Spinal cord (tissue), 10 donors: ENCODE data around the gene LRRC36. TPM values are rescaled to one million over a fixed set of nuclear protein-coding genes. Genes with fewer than 3 reads are reported as not detected.

Source experiments
- DNase-seq, 6 donors: peaks; one replicate each; pipeline versions ENCODE4 v3.0.0 to v3.0.0-alpha.2; 2013 to 2015; ENCODE audit warnings: low spot score in 6 of 6, low read depth in 4 of 6
- H3K27ac ChIP-seq: one replicate; pipeline ENCODE4 v1.5.1; 2013; ENCODE audit warnings: low read depth, low read length, control low read depth
- H3K27me3 ChIP-seq: one replicate; pipeline ENCODE4 v1.6.1; 2013; ENCODE audit warnings: low read length; ENCODE audit not compliant: control insufficient read depth, insufficient read depth
- H3K36me3 ChIP-seq: one replicate; pipeline ENCODE4 v1.6.1; 2013; ENCODE audit warnings: low read length; ENCODE audit not compliant: control insufficient read depth, insufficient read depth
- H3K4me1 ChIP-seq: one replicate; pipeline ENCODE4 v1.6.1; 2013; ENCODE audit warnings: low read length; ENCODE audit not compliant: control insufficient read depth, insufficient read depth
- H3K4me3 ChIP-seq: one replicate; pipeline ENCODE4 v1.5.1; 2013; ENCODE audit warnings: low read depth, low read length, control low read depth
- H3K9me3 ChIP-seq: one replicate; pipeline ENCODE4 v1.6.1; 2013; ENCODE audit warnings: low read length; ENCODE audit not compliant: control insufficient read depth, insufficient read depth
- WGBS: methylation state at CpG from one replicate; pipeline ENCODE4 v1.1.5; 2013; ENCODE audit warnings: missing lambda C conversion rate; ENCODE audit not compliant: insufficient coverage; 5-methylcytosine and 5-hydroxymethylcytosine counted together
- polyA plus RNA-seq, 2 donors: library from polyadenylated mRNA; unstranded; fragments of 120-200 nt; gene quantifications; one replicate each; pipeline ENCODE4 v1.2.1, GENCODE V29; 2013; ENCODE audit not compliant: insufficient read length in 2 of 2
- total RNA-seq, 2 donors: library from RNA; depleted of rRNA in 1 of 2; stranded (reverse); fragments of 120-200 nt in 1 of 2; fragments of >200 nt in 1 of 2; gene quantifications; one replicate each; pipeline versions ENCODE4 v1.2.3 to v1.2.4, GENCODE V29; 2013 to 2014
- donor health status: healthy.

LRRC36 gene
- total and polyA plus RNA-seq, 4 donors, result 4.3 to 10.9 (median 5.8) TPM

DNA sequence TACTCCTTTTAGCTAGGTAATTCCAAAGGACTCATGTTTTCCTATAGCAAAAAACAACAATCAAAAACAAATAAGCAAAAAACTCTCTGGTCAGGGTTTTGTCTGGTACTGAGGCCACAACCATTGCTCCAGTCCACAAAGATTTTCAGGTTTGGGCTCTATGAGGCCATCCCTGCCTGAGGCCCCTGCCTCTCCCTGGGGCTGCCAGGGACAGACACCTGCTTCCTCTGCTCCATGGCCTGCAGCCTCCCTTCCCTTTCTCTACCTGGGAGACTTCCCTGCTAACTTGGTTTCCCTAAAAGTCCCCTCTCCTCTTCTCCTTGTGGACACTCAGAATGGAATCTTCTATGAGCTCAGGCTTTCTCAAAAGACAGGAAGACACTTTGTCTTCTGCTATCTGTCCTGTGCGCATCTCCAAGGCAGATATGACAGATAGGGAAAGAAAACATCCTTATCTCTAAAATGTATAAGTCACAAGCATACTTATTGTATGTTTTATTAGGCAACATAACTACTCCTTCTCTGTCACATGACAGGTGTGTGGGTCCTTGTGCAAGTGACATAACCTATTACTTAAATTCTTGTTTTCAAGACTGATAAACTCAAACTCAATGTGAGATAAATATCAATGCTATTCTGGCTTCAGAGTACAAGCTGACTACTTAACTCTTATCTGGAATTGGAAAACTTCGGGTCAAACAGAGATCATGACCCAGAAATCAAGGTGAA lies 90.9 kb downstream of the LRRC36 start:
- Histone ChIP-seq H3K4me3 (no peak overlapping the region), H3K9me3 (no peaks in the 10 kb centered on the region), H3K27ac (no peak overlapping the region), H3K4me1 (peaks cover 20% of the 10 kb centered on the region), H3K36me3 (no peaks in the 10 kb centered on the region), H3K27me3 (no peaks in the 10 kb centered on the region)
- no peak for DNase-seq
- no CpG with 5 or more reads among the region's 2 CpGs for WGBS

DNA sequence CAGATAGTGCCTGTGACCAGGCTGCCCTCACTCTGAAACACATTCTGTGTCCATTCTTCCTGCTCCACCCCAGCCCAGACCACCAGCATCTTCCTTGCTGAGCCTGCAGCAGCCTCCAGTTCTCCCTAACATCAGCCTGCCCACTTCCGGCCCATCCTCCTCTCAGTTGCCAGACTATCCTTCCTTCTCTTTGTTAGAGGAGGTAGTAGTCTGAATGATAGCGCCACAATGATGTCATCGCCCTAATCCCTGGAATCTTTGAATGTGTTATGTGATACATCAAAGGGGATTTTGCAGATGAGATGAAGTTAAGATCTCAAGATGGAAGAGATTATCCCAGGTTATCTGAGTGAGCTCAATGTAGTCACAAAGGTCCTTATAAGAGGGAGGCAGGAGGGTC lies 92.9 kb downstream of the LRRC36 start:
- no CpG with 5 or more reads among the region's 3 CpGs for WGBS
- H3K4me1 ChIP-seq, result peaks cover 23% of the 10 kb centered on the region
- no peak for DNase-seq
- H3K9me3 ChIP-seq, result no peaks in the 10 kb centered on the region
- H3K36me3 ChIP-seq, result no peaks in the 10 kb centered on the region
- H3K4me3 ChIP-seq, result no peak overlapping the region
- no peaks in the 10 kb centered on the region for H3K27me3 ChIP-seq
- no peak overlapping the region for H3K27ac ChIP-seq

DNA sequence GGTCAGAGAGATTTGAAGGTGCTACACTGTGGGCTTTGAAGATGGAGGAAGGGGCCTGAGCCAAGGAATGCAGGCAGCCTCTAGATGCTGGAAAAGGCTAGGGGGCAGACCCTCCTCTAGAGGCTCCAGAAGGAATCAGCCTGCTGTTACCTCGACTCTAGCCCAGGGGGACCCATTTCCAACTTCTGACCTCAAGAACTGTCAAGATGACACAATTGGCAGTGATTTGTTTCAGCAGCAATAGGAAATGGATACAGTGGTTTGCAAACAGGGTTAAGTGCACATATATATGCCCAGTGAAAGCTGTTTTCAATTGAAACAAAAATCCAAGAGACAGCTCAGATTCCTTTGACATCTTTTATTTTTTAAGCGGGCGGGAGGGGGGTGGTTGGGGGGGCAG lies 93.3 kb downstream of the LRRC36 start:
- DNase-seq, result no peak
- H3K4me1 ChIP-seq, result peaks cover 24% of the 10 kb centered on the region
- 40% methylated on average over 1 of the region's 3 CpGs for WGBS
- no peak overlapping the region for H3K4me3 ChIP-seq
- no peak overlapping the region for H3K27ac ChIP-seq
- no peaks in the 10 kb centered on the region for H3K36me3 ChIP-seq
- peaks cover 3% of the 10 kb centered on the region for H3K27me3 ChIP-seq
- no peaks in the 10 kb centered on the region for H3K9me3 ChIP-seq

DNA sequence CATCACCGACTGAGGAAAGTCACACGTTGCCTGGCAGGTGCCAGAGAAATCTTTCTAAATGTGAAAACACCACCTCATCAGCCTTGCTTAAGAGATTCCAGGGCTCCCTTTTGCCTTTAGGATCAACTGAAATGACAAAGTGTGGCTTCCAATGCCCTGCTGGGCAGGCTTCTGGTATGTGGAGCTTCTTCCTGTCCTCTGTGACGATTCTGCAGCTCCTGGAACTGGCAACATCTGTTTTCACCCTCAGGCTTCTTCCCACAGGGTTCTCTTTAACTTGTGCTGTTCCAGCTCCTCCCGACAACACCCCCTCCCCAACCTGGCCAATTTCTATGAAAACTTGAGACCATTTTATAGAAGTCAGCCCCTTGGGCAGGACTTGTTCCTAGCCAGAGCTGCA lies 94.4 kb downstream of the LRRC36 start:
- Histone ChIP-seq H3K9me3 (no peaks in the 10 kb centered on the region), H3K4me3 (no peak overlapping the region), H3K27ac (no peak overlapping the region), H3K36me3 (no peaks in the 10 kb centered on the region), H3K27me3 (peaks cover 6% of the 10 kb centered on the region), H3K4me1 (peaks cover 13% of the 10 kb centered on the region)
- no peak for DNase-seq
- 81% methylated on average over 4 of the region's 4 CpGs for WGBS

DNA sequence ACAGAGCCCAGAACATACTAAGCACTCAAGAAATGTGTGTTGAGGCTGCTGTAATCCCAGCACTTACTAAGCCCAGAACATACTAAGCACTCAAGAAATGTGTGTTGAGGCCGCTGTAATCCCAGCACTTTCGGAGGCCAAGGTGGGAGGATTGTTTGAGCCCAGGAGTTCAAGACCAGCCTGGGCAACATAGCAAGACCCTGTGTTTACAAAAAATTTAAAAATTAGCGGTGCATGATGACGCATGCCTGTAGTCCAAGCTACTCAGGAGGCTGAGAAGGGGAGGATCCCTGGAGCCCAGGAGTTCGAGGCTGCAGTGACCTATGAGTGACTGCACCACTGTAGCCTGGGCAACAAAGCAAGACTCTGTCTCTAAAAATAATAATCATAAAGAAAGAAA lies 96.4 kb downstream of the LRRC36 start:
- no peaks in the 10 kb centered on the region for H3K36me3 ChIP-seq
- 98% methylated on average over 4 of the region's 5 CpGs for WGBS
- no peak overlapping the region for H3K27ac ChIP-seq
- peaks cover 11% of the 10 kb centered on the region for H3K27me3 ChIP-seq
- DNase-seq, result no peak
- no peak overlapping the region for H3K4me3 ChIP-seq
- no peaks in the 10 kb centered on the region for H3K9me3 ChIP-seq
- H3K4me1 ChIP-seq, result peaks cover 10% of the 10 kb centered on the region

DNA sequence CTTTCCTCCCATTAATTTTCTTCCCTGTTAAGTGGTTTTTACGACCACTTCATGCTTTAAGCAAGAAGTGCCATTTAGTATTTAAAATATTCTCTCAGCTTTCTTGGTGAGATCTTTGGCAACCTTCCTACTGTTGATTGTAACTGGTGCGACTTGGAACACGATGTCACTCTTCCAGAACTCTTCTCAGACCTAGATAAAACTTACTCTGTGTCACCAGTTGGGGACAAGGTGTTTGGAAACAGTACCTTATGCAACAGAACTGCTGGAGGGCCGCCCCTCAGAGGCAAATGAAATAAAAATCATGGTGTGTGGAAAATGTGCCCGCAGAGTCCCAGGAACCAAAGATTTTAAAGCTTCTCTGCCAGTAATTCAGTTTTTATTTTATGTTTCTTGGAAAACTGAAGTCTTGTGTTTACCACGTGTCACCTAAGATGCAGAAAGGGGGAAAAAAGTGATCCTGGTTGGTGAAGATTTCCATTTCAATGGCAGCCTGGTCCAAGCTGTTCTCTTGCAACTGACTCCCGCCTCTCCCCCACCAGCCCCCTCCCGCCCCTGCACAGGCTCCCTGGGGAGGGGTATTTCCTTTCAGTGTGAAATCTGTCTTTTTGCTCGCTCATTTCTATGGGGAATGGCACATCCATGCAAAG lies 97.1 kb downstream of the LRRC36 start:
- WGBS, result 29% methylated on average over 3 of the region's 9 CpGs
- H3K36me3 ChIP-seq, result no peaks in the 10 kb centered on the region
- peak in 1 of 6 donors; percentile 56 for DNase-seq
- no peak overlapping the region for H3K4me3 ChIP-seq
- H3K9me3 ChIP-seq, result no peaks in the 10 kb centered on the region
- peaks cover 15% of the 10 kb centered on the region for H3K27me3 ChIP-seq
- H3K27ac ChIP-seq, result no peak overlapping the region
- H3K4me1 ChIP-seq, result peaks cover 15% of the 10 kb centered on the region

DNA sequence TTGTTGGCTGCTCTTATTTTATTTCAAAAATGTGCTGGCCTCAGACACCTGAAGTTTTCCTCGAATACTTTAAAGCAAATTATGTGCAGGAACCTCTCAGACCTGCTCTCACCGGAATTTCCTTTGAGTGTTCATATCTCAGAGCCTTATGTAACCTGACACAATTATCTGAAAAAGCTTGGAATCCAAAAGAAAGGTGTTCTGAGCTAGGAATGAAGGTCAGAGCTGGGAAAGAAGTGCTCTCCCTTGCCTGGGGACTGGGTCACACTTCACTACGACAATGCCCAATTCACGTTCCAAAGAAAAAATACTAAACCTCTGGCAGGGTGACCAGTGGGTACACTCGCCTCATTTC lies 97.6 kb downstream of the LRRC36 start:
- Histone ChIP-seq H3K4me3 (no peak overlapping the region), H3K9me3 (no peaks in the 10 kb centered on the region), H3K27me3 (peaks cover 20% of the 10 kb centered on the region), H3K4me1 (peaks cover 15% of the 10 kb centered on the region), H3K27ac (no peak overlapping the region), H3K36me3 (no peaks in the 10 kb centered on the region)
- WGBS, result 22% methylated on average over 3 of the region's 5 CpGs
- no peak for DNase-seq

DNA sequence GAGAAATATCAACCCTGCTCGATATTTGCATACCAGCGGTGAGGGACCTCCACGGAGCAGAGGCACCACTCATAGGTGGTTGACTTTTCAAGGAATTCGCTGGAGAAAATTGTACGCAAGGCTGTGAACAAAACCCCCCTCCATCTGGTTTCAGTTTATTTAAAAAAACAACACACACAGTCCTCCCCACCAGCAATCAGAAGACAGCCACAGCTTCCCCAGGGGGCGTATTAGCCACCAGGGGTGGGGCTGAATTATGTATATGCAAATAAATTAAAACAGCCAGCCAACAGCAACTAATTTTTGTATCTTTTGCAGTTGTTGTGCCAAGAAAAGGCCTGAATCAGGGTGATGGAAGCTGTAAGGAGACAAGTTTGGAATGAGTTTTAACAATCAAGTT lies 98.4 kb downstream of the LRRC36 start:
- Histone ChIP-seq H3K27ac (no peak overlapping the region), H3K9me3 (no peaks in the 10 kb centered on the region), H3K4me3 (no peak overlapping the region), H3K4me1 (peaks cover 16% of the 10 kb centered on the region), H3K36me3 (no peaks in the 10 kb centered on the region), H3K27me3 (peaks cover 28% of the 10 kb centered on the region)
- 43% methylated on average over 1 of the region's 6 CpGs for WGBS
- no peak for DNase-seq

DNA sequence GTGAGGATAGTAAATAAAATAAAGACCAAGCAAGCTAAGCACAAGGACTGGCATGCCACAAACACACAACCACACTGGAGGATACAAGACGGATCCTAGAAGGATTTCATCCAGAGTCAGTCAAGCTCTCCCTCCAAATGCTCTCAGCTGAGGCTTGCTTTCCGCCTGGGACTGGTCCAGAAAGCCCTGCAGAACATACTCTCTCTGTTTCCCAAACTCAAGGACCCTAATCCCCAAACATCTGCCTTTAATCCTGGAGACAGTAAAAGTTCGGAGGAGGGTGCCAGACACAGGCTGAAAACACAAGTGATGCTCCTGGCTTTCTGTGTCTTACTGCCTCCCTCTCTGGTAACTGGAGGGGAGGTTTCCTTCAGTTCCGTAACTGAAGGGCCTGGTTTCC lies 99.0 kb downstream of the LRRC36 start:
- Histone ChIP-seq H3K4me1 (peaks cover 21% of the 10 kb centered on the region), H3K4me3 (no peak overlapping the region), H3K27ac (no peak overlapping the region), H3K36me3 (no peaks in the 10 kb centered on the region), H3K9me3 (no peaks in the 10 kb centered on the region), H3K27me3 (peaks cover 33% of the 10 kb centered on the region)
- WGBS, result 85% methylated on average over 3 of the region's 4 CpGs
- DNase-seq, result no peak

DNA sequence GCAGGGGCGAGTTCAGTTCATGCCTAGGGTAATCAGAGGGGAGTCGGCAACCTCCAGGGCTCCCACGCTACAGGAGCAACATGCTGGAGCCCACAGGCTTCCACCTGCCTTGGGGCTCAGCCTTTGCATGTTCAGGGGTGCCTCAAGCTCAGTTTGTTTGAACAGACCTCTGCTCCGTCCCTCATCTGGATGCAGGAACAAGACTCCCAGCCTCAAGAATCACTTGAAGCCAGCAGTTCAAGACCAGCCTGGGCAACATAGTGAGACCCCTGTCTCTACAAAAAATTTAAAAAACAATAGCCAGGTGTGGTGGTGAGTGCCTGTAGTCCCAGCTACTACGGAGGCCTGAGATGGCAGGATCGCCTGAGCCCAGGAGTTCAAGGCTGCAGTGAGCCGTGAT lies 99.4 kb downstream of the LRRC36 start:
- Histone ChIP-seq H3K4me1 (peaks cover 22% of the 10 kb centered on the region), H3K27me3 (peaks cover 33% of the 10 kb centered on the region), H3K27ac (no peak overlapping the region), H3K36me3 (no peaks in the 10 kb centered on the region), H3K4me3 (no peak overlapping the region), H3K9me3 (no peaks in the 10 kb centered on the region)
- no peak for DNase-seq
- 93% methylated on average over 3 of the region's 7 CpGs for WGBS
